MM.1S (cell line): ENCODE data around the gene RPTN.

ENCODE experiments used
- DNase-seq: peaks from one replicate; pipeline ENCODE4 v3.0.0-alpha.2; 2015
- H2AFZ ChIP-seq: fragments of 300-600 bp; sonication (generic); 2 replicates; pipeline ENCODE4 v1.6.0; 2016; ENCODE audit warnings: antibody characterized with exemption, low read length
- H3F3A ChIP-seq: fragments of 300-600 bp; sonication (generic); 2 replicates; pipeline ENCODE4 v1.6.1; 2016; ENCODE audit warnings: mild to moderate bottlenecking, antibody characterized with exemption, low read length, moderate library complexity, mixed read lengths; ENCODE audit not compliant: insufficient read depth
- H3K27ac ChIP-seq: fragments of 300-600 bp; sonication (generic); 2 replicates; pipeline ENCODE4 v1.5.1; 2016; ENCODE audit warnings: mild to moderate bottlenecking, low read length
- H3K27me3 ChIP-seq: fragments of 300-600 bp; sonication (generic); replicated peaks from 2 replicates; pipeline ENCODE4 v1.6.0; 2016; ENCODE audit warnings: low read length; ENCODE audit not compliant: insufficient read depth
- H3K36me3 ChIP-seq: fragments of 300-600 bp; sonication (generic); replicated peaks from 2 replicates; pipeline ENCODE4 v1.6.1; 2016; ENCODE audit warnings: mild to moderate bottlenecking, low read length, mixed read lengths; ENCODE audit not compliant: insufficient read depth
- H3K4me1 ChIP-seq: fragments of 300-600 bp; sonication (generic); 2 replicates; pipeline ENCODE4 v1.6.1; 2016; ENCODE audit warnings: low read length, mixed read lengths
- H3K4me2 ChIP-seq: fragments of 300-600 bp; sonication (generic); 2 replicates; pipeline ENCODE4 v1.6.0; 2016; ENCODE audit warnings: low read depth, low read length
- H3K4me3 ChIP-seq: fragments of 300-600 bp; sonication (generic); 2 replicates; pipeline ENCODE4 v1.5.1; 2016; ENCODE audit warnings: low read length, mixed read lengths
- H3K79me2 ChIP-seq: fragments of 300-600 bp; sonication (generic); 2 replicates; pipeline ENCODE4 v1.6.1; 2016; ENCODE audit warnings: mixed run types, low read length, mixed read lengths
- H3K9ac ChIP-seq: fragments of 300-600 bp; sonication (generic); 2 replicates; pipeline ENCODE4 v1.6.1; 2016; ENCODE audit warnings: low read length, mixed read lengths
- H3K9me2 ChIP-seq: fragments of 300-600 bp; sonication (generic); replicated peaks from 2 replicates; pipeline ENCODE4 v1.6.1; 2016; ENCODE audit warnings: mild to moderate bottlenecking, low read length, mixed read lengths; ENCODE audit not compliant: insufficient read depth
- H3K9me3 ChIP-seq: fragments of 300-600 bp; sonication (generic); replicated peaks from 2 replicates; pipeline ENCODE4 v1.6.1; 2016; ENCODE audit warnings: mild to moderate bottlenecking, low read length, mixed read lengths; ENCODE audit not compliant: insufficient read depth
- H4K20me1 ChIP-seq: fragments of 300-600 bp; sonication (generic); 2 replicates; pipeline ENCODE4 v1.6.1; 2016; ENCODE audit warnings: mild to moderate bottlenecking, low read length, moderate library complexity, mixed read lengths; ENCODE audit not compliant: insufficient read depth
- EZH2 ChIP-seq: fragments of 300-600 bp; sonication (generic); optimal IDR thresholded peaks from 2 replicates; pipeline ENCODE3; 2017; ENCODE audit warnings: low read depth, mild to moderate bottlenecking, antibody characterized with exemption, low read length, mixed read lengths
- EZH2phosphoT487 ChIP-seq: fragments of 300-600 bp; sonication (generic); IDR thresholded peaks from 2 replicates; pipeline ENCODE4 v1.6.1; 2018; ENCODE audit warnings: antibody characterized with exemption, low read length
- TF ChIP-seq, protein P1 (sequence below): fragments of 300-600 bp; sonication (generic); IDR thresholded peaks from 2 replicates; pipeline ENCODE4 v1.5.1; 2016; ENCODE audit warnings: antibody characterized with exemption, low read length, mixed read lengths

The RPTN gene

DNA sequence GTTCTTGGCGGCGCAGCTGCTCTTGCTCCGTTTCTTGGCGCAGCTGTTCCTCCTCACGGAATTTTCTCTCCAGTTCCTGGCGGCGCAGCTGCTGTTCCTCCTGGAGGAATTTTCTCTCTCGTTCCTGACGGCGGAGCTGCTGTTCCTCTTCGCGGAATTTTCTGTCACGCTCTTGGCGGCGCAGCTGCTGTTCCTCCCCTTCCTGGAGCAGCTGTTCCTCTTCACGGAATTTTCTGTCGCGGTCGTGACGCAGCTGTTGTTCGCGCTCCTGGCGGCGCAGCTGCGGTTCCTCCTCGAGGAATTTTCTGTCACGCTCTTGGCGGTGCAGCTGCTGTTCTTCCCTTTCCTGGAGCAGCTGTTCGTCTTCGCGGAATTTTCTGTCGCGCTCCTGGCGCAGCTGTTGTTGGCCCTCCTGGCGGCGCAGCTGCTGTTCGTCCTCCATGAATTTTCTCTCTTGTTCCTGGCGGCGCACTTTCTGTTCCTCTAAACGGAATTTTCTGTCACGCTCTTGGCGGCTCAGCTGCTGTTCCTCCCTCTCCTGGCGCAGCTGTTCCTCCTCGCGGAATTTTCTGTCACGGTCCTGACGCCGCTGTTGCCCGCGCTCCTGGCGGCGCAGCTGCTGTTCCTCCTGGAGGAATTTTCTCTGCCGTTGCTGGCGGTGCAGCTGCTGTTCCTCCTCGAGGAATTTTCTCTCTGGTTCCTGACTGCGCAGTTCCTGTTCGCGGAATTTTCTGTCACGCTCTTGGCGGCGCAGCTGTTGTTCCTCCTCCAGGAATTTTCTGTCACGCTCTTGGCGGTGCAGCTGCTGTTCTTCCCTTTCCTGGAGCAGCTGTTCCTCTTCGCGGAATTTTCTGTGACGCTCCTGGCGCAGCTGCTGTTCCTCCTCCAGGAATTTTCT is 50.8 kb downstream of the RPTN start:
- H3K4me1 ChIP-seq: peaks cover 18% of the 10 kb centered on the region
- TF ChIP-seq, protein P1, sequence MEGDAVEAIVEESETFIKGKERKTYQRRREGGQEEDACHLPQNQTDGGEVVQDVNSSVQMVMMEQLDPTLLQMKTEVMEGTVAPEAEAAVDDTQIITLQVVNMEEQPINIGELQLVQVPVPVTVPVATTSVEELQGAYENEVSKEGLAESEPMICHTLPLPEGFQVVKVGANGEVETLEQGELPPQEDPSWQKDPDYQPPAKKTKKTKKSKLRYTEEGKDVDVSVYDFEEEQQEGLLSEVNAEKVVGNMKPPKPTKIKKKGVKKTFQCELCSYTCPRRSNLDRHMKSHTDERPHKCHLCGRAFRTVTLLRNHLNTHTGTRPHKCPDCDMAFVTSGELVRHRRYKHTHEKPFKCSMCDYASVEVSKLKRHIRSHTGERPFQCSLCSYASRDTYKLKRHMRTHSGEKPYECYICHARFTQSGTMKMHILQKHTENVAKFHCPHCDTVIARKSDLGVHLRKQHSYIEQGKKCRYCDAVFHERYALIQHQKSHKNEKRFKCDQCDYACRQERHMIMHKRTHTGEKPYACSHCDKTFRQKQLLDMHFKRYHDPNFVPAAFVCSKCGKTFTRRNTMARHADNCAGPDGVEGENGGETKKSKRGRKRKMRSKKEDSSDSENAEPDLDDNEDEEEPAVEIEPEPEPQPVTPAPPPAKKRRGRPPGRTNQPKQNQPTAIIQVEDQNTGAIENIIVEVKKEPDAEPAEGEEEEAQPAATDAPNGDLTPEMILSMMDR: no peak
- no peak for TF ChIP-seq EZH2
- TF ChIP-seq EZH2phosphoT487: no peak
- no peak overlapping the region for H3K4me2 ChIP-seq
- peaks cover 26% of the 10 kb centered on the region for H3K27me3 ChIP-seq
- H3K9me3 ChIP-seq: no peaks in the 10 kb centered on the region
- H3K4me3 ChIP-seq: no peak overlapping the region
- DNase-seq: no peak
- no peaks in the 10 kb centered on the region for H4K20me1 ChIP-seq
- H3K9me2 ChIP-seq: no peaks in the 10 kb centered on the region
- no peak overlapping the region for H3K9ac ChIP-seq
- no peak overlapping the region for H3K27ac ChIP-seq
- no peaks in the 10 kb centered on the region for H3K36me3 ChIP-seq
- H2AFZ ChIP-seq: no peak overlapping the region
- H3K79me2 ChIP-seq: no peaks in the 10 kb centered on the region
- H3F3A ChIP-seq: peaks cover 18% of the 10 kb centered on the region

DNA sequence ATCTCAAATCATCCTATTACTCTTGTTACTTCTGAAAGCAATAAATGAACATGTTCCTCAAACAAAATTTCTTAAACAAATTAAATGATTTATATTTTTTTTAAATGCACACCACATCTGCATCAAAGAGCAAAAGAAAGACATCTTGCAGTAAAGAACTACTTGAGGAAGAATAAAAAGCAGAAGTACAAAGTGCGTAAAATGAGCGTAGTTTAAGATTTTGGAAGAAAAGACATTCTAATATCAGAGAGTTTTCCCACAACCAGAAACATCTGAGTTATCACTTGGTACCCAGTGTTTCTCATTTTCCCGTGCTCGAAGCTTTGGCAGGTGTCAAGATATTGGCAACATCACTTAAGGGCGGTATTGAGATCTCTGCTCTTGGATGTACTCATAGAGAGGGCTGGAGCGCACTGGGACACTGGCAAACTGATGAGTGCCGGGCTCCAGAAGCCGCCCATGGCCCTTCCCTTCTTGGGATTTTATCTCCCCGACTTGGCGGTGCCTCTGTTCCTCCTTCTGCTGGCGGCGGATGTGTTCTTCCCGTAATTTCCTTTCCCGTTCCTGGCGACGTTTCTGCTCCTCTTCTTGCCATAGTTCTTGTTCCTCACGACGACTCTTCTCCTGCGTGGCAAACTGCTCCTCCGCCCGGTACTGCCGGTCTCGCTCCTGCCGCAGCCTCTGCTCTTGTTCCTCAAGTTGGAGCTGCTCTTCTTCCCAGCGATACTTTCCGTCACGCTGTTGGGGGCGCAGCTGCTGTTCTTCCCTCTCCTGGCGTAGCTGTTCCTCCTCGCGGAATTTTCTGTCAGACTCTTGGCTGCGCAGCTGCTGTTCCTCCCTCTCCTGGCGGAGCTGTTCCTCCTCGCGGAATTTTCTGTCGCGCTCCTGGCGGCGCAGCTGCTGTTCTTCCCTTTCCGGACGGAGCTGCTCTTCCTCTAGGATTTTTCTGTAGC is 51.7 kb downstream of the RPTN start:
- Histone ChIP-seq H3K36me3 (no peaks in the 10 kb centered on the region), H2AFZ (no peak overlapping the region), H3K27me3 (peaks cover 24% of the 10 kb centered on the region), H3K27ac (no peak overlapping the region), H3F3A (peaks cover 12% of the 10 kb centered on the region), H3K79me2 (no peaks in the 10 kb centered on the region), H3K9ac (no peak overlapping the region), H3K4me3 (no peak overlapping the region), H3K4me2 (no peak overlapping the region), H3K9me2 (no peaks in the 10 kb centered on the region), H4K20me1 (no peaks in the 10 kb centered on the region), H3K4me1 (peaks cover 11% of the 10 kb centered on the region; the same call in 1 of the 2 replicates), H3K9me3 (no peaks in the 10 kb centered on the region)
- DNase-seq: no peak
- TF ChIP-seq EZH2phosphoT487: no peak
- TF ChIP-seq, protein P1: no peak
- no peak for TF ChIP-seq EZH2

DNA sequence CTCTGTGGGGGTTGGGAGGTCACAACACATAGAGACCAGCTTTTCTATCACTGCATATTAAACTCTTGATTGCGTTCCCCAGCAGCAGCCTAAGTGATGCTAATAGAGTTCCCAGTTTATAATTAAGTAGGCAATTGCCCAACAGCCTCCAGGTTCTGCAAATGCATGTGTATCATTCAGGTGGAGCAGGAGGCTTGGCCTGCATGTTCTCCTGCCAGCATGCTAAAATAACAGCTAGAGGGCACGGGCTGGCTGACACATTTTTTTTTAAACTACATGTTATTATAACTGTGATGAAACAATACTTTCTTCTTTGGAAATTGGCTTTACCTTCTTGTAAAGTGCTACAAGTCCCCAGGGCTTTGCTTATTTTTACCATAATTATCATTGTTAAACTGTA is 54.2 kb downstream of the RPTN start:
- no peak overlapping the region for H3K4me3 ChIP-seq
- no peaks in the 10 kb centered on the region for H4K20me1 ChIP-seq
- H2AFZ ChIP-seq: no peak overlapping the region
- no peaks in the 10 kb centered on the region for H3K9me3 ChIP-seq
- no peaks in the 10 kb centered on the region for H3K4me1 ChIP-seq
- H3K27me3 ChIP-seq: peaks cover 8% of the 10 kb centered on the region
- H3K36me3 ChIP-seq: no peaks in the 10 kb centered on the region
- H3K79me2 ChIP-seq: no peaks in the 10 kb centered on the region
- H3K27ac ChIP-seq: no peak overlapping the region
- DNase-seq: no peak
- 0 out of 2 replicates have a peak, but pooled peaks cover 4% of the 10 kb centered on the region for H3F3A ChIP-seq
- no peak overlapping the region for H3K4me2 ChIP-seq
- no peak overlapping the region for H3K9ac ChIP-seq
- H3K9me2 ChIP-seq: no peaks in the 10 kb centered on the region
- TF ChIP-seq EZH2phosphoT487 (no peak), EZH2 (no peak)
- TF ChIP-seq, protein P1: no peak
